Stimulated activated CD4-positive, alpha-beta T cell treated with anti-CD3 and anti-CD28 coated beads, Interleukin-4, amount 100 ng/mL, for 4 hours (primary cell): ENCODE data around the gene LRRC7.

Experiments
- DNase-seq, 2 experiments: peaks; one replicate each; pipeline ENCODE4 v3.0.0-alpha.2; 2020

The LRRC7 gene

GRCh38 chr1:70109241-70109640 is 541.5 kb downstream of the LRRC7 start:
- DNase-seq = no peak

- DNase-seq = no peak
These were observed 545.1 kb downstream of the LRRC7 start for GRCh38 chr1:70112838-70113237.

- no peak for DNase-seq
These were observed 547.6 kb downstream of the LRRC7 start for GRCh38 chr1:70115315-70115714.

GRCh38 chr1:70117046-70117445 is 549.3 kb downstream of the LRRC7 start:
- DNase-seq = no peak

- no peak for DNase-seq
These were observed 566.4 kb downstream of the LRRC7 start for GRCh38 chr1:70134148-70134547.

GRCh38 chr1:70140343-70140742 is 572.6 kb downstream of the LRRC7 start:
- DNase-seq = no peak

GRCh38 chr1:70140894-70141293 is 573.2 kb downstream of the LRRC7 start:
- DNase-seq = no peak

- DNase-seq = no peak
These were observed 574.4 kb downstream of the LRRC7 start for GRCh38 chr1:70142075-70142474.

- DNase-seq = no peak
These were observed 575.4 kb downstream of the LRRC7 start for GRCh38 chr1:70143048-70143659.

- no peak for DNase-seq
These were observed 578.8 kb downstream of the LRRC7 start for GRCh38 chr1:70146488-70146887.

GRCh38 chr1:70150444-70150843 is 582.7 kb downstream of the LRRC7 start:
- DNase-seq = no peak

- no peak for DNase-seq
These were observed 586.0 kb downstream of the LRRC7 start for GRCh38 chr1:70153739-70154138.

- no peak for DNase-seq
These were observed 588.9 kb downstream of the LRRC7 start for GRCh38 chr1:70156529-70157120.

GRCh38 chr1:70164350-70164749 is 596.6 kb downstream of the LRRC7 start:
- DNase-seq = no peak

GRCh38 chr1:70168283-70168682 is 600.6 kb downstream of the LRRC7 start:
- no peak for DNase-seq

GRCh38 chr1:70169018-70169839 is 601.5 kb downstream of the LRRC7 start:
- DNase-seq = no peak

GRCh38 chr1:70171512-70171911 is 603.8 kb downstream of the LRRC7 start:
- no peak for DNase-seq
